Epithelial cell of proximal tubule (primary cell): ENCODE measurements around the gene HECA. TPM values are rescaled to one million over a fixed set of nuclear protein-coding genes. Genes with fewer than 3 reads are reported as not detected.
"Not testable (repeated sequence)": the region's sequence is repeated elsewhere in the genome, so short reads cannot be mapped to it uniquely, and the experiment has no call there.

Experiments used
- DNase-seq: peaks from one replicate; pipeline ENCODE4 v3.0.0-alpha.2; 2011; ENCODE audit warnings: low read depth
- H3K4me3 ChIP-seq: 2 replicates; pipeline ENCODE4 v1.5.1; 2011; ENCODE audit warnings: low read depth, mild to moderate bottlenecking, low read length
- CTCF ChIP-seq: conservative IDR thresholded peaks from 2 replicates; pipeline ENCODE4 v1.5.1; 2012; ENCODE audit warnings: low read depth, mild to moderate bottlenecking, low read length
- total RNA-seq: library from RNA; depleted of rRNA; stranded (reverse); fragments of >200 nt; gene quantifications from 2 replicates; pipeline ENCODE4 v1.2.3, GENCODE V29; 2015

HECA gene
- total RNA-seq, 1 donor from 2014 or later: 11.1 TPM

- TF ChIP-seq CTCF: no peak
- no peak overlapping the region for H3K4me3 ChIP-seq
- no peak for DNase-seq
These were observed 17.4 kb downstream of the HECA start for GRCh38 chr6:139152088-139152891.

GRCh38 chr6:139152892-139153271 lies 18.0 kb downstream of the HECA start:
- TF ChIP-seq CTCF: no peak
- no peak for DNase-seq
- H3K4me3 ChIP-seq: no peak overlapping the region

- no peak for DNase-seq
- no peak for TF ChIP-seq CTCF
- H3K4me3 ChIP-seq: no peak overlapping the region
These were observed 19.0 kb downstream of the HECA start for GRCh38 chr6:139153855-139154254.

- no peak overlapping the region for H3K4me3 ChIP-seq
- DNase-seq: no peak
- TF ChIP-seq CTCF: no peak
These were observed 20.1 kb downstream of the HECA start for GRCh38 chr6:139154881-139155547.

GRCh38 chr6:139156102-139156501 lies 21.2 kb downstream of the HECA start:
- H3K4me3 ChIP-seq: no peak overlapping the region
- no peak for TF ChIP-seq CTCF

GRCh38 chr6:139156551-139156950 lies 21.7 kb downstream of the HECA start:
- no peak for TF ChIP-seq CTCF
- H3K4me3 ChIP-seq: no peak overlapping the region
- DNase-seq: no peak

More at GRCh38 chr6:139156102-139156501, 21.2 kb downstream of the HECA start:
- no peak for DNase-seq

- H3K4me3 ChIP-seq, DNase-seq: not testable (repeated sequence)
These were observed 22.2 kb downstream of the HECA start for GRCh38 chr6:139157086-139157485.
